ENCODE results near the gene MAD1L1.

Gene MAD1L1

GRCh38 chr7:1768832-1769231 lies 463.9 kb downstream of the MAD1L1 start:
- no peak for DNase-seq (ENCODE audit: low read depth in 1 of 2, low spot score in 1 of 2)

GRCh38 chr7:1767524-1767923 lies 465.2 kb downstream of the MAD1L1 start:
- no peak for DNase-seq (ENCODE audit: low read depth in 1 of 2, low spot score in 1 of 2)
